ENCODE data around the gene PRDM5.
A peak's percentile ranks its signal among the peaks of the same experiment; 100 is the strongest.

The PRDM5 gene

GRCh38 chr4:120850018-120850599 is 72.4 kb downstream of the PRDM5 start:
- TF ChIP-seq FOXM1 (IDR thresholded peaks at IDR 0.05; ENCODE audit: borderline replicate concordance): no peak
- TF ChIP-seq ELF4 (IDR thresholded peaks at IDR 0.05): no peak
- no peak for TF ChIP-seq SUZ12 (IDR thresholded peaks at IDR 0.05)
- no peak for TF ChIP-seq L3MBTL2 (conservative IDR thresholded peaks at IDR 0.05)
- TF ChIP-seq HDGF (IDR thresholded peaks at IDR 0.05; ENCODE audit: borderline replicate concordance): no peak
- TF ChIP-seq FOXA1 (IDR thresholded peaks at IDR 0.05): no peak
- ChIA-PET POLR2A (no interaction called here), CTCF (interaction anchor here (0.7 kb wide), 1 partner anchor 63 kb away, joined by 3 read pairs; no protein-coding TSS in a partner anchor)
- DNase-seq (ENCODE audit: extremely low spot score): no peak

- DNase-seq (ENCODE audit: extremely low spot score): no peak
- TF ChIP-seq NFRKB (IDR thresholded peaks at IDR 0.05) (no peak), CTBP1 (IDR thresholded peaks at IDR 0.05; ENCODE audit: borderline replicate concordance) (no peak), LEF1 (IDR thresholded peaks at IDR 0.05; ENCODE audit: borderline replicate concordance) (no peak), ELF4 (IDR thresholded peaks at IDR 0.05) (no peak), BHLHE40 (IDR thresholded peaks at IDR 0.05; ENCODE audit: borderline replicate concordance) (no peak), HDGF (IDR thresholded peaks at IDR 0.05; ENCODE audit: borderline replicate concordance) (no peak), ARNT (IDR thresholded peaks at IDR 0.05) (no peak), FOXA1 (IDR thresholded peaks at IDR 0.05) (no peak), L3MBTL2 (conservative IDR thresholded peaks at IDR 0.05) (no peak), SUZ12 (IDR thresholded peaks at IDR 0.05) (no peak), ZNF384 (IDR thresholded peaks at IDR 0.05) (no peak), TARDBP (IDR thresholded peaks at IDR 0.05) (no peak), FOXK2 (IDR thresholded peaks at IDR 0.05) (no peak)
- CTCF ChIA-PET: no interaction called here
- POLR2A ChIA-PET: no interaction called here
These were observed 75.4 kb downstream of the PRDM5 start for GRCh38 chr4:120847019-120847582.

- DNase-seq (ENCODE audit: extremely low spot score): no peak
- POLR2A ChIA-PET: no interaction called here
- CTCF ChIA-PET: interaction anchor here (0.7 to 1.3 kb wide), 3 partner anchors 21 to 136 kb away, joined by 3 read pairs; no protein-coding TSS in a partner anchor
- TF ChIP-seq FOXM1 (IDR thresholded peaks at IDR 0.05; ENCODE audit: borderline replicate concordance) (no peak), ARNT (IDR thresholded peaks at IDR 0.05) (no peak), CTBP1 (IDR thresholded peaks at IDR 0.05; ENCODE audit: borderline replicate concordance) (no peak), HDGF (IDR thresholded peaks at IDR 0.05; ENCODE audit: borderline replicate concordance) (no peak), SP1 (IDR thresholded peaks at IDR 0.05) (no peak), ZNF384 (IDR thresholded peaks at IDR 0.05) (no peak), TARDBP (IDR thresholded peaks at IDR 0.05) (no peak), NFRKB (IDR thresholded peaks at IDR 0.05) (no peak), LEF1 (IDR thresholded peaks at IDR 0.05; ENCODE audit: borderline replicate concordance) (no peak), PKNOX1 (IDR thresholded peaks at IDR 0.05) (no peak), FOXA1 (IDR thresholded peaks at IDR 0.05) (no peak), BHLHE40 (IDR thresholded peaks at IDR 0.05; ENCODE audit: borderline replicate concordance) (no peak), L3MBTL2 (conservative IDR thresholded peaks at IDR 0.05) (no peak), FOXK2 (IDR thresholded peaks at IDR 0.05) (no peak), ELF4 (IDR thresholded peaks at IDR 0.05) (no peak)
These were observed 78.0 kb downstream of the PRDM5 start for GRCh38 chr4:120844528-120844921.

GRCh38 chr4:120843849-120844527 is 78.5 kb downstream of the PRDM5 start:
- POLR2A ChIA-PET: no interaction called here
- peak; percentile 70 for DNase-seq (ENCODE audit: extremely low spot score)
- TF ChIP-seq FOXA1 (IDR thresholded peaks at IDR 0.05) (no peak), SUZ12 (IDR thresholded peaks at IDR 0.05) (no peak), PKNOX1 (IDR thresholded peaks at IDR 0.05) (no peak), NFRKB (IDR thresholded peaks at IDR 0.05) (no peak), ZNF384 (IDR thresholded peaks at IDR 0.05) (no peak), TARDBP (IDR thresholded peaks at IDR 0.05) (no peak), ELF4 (IDR thresholded peaks at IDR 0.05) (no peak)
- CTCF ChIA-PET: interaction anchor here (0.5 to 1.3 kb wide), 5 partner anchors 14 to 136 kb away, joined by 3 read pairs; no protein-coding TSS in a partner anchor

- CTCF ChIA-PET: no interaction called here
- TF ChIP-seq HDGF (IDR thresholded peaks at IDR 0.05; ENCODE audit: borderline replicate concordance) (no peak), L3MBTL2 (conservative IDR thresholded peaks at IDR 0.05) (no peak), NFRKB (IDR thresholded peaks at IDR 0.05) (no peak), ARNT (IDR thresholded peaks at IDR 0.05) (no peak), BHLHE40 (IDR thresholded peaks at IDR 0.05; ENCODE audit: borderline replicate concordance) (no peak), SP1 (IDR thresholded peaks at IDR 0.05) (no peak), SUZ12 (IDR thresholded peaks at IDR 0.05) (no peak)
- POLR2A ChIA-PET: no interaction called here
- DNase-seq (ENCODE audit: extremely low spot score): no peak
These were observed 80.5 kb downstream of the PRDM5 start for GRCh38 chr4:120842031-120842430.

- TF ChIP-seq ZNF384 (IDR thresholded peaks at IDR 0.05) (no peak), L3MBTL2 (conservative IDR thresholded peaks at IDR 0.05) (no peak), TARDBP (IDR thresholded peaks at IDR 0.05) (no peak), HDGF (IDR thresholded peaks at IDR 0.05; ENCODE audit: borderline replicate concordance) (no peak)
- POLR2A ChIA-PET: no interaction called here
- CTCF ChIA-PET: no interaction called here
- no peak for DNase-seq (ENCODE audit: extremely low spot score)
These were observed 80.9 kb downstream of the PRDM5 start for GRCh38 chr4:120841580-120841979.
